PC-3 (cell line): Measurements from ENCODE around the gene GBF1.

Experiments
- CTCF ChIP-seq: fragments of 300-600 bp; sonication (generic); conservative IDR thresholded peaks from 2 replicates; pipeline ENCODE4 v1.5.1; 2017; ENCODE audit warnings: antibody characterized with exemption, low read depth, mild to moderate bottlenecking, low read length
- EZH2 ChIP-seq: fragments of 300-600 bp; sonication (generic); IDR thresholded peaks from one replicate; pipeline ENCODE4 v1.6.1; 2017; ENCODE audit warnings: antibody characterized with exemption, mild to moderate bottlenecking, low read length; ENCODE audit not compliant: unreplicated experiment

DNA sequence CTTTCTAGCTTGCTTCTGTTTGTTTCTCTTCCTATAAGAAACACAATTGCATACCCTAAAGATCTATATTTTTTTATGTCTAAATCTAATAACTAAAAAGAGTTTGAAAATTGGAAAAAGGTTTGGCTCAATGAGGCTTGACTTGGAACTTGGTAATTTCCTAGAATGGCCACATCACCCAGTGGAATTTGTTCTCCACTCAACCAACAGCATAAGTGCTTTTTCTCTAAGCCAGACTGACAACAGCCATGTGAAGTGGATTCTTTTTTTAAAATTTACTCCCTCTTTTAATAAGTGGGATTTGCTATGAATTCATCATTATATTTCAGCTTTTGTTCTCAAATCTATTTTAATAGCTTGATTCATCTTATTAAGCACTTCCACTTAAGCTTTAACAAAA lies 33.8 kb downstream of the GBF1 start:
- no peak for TF ChIP-seq CTCF
- no peak for TF ChIP-seq EZH2
